Measurements from ENCODE around the gene EYS.

EYS gene

DNA sequence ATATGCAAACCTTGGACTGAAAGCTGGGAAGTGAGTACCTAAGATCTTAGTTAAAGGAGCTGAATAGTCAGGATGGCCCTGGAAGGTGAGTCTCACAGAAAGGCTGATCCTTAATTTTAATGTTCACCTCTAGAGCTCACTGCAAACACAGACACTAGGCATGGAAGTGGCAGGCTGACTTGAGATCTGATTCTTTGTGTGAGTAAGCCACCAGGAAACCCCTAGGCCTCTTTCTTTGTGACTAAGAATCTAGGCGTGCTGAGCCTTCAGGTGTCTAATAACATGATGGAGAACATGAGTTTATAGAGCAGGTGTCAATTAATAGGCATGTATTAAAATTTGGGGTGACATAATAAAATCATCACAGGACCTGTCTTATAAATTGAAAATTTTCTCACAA is 642.2 kb downstream of the EYS start:
- no peak for DNase-seq (ENCODE audit: low read depth)
- no peak overlapping the region for H3K4me3 ChIP-seq (ENCODE audit: low read depth, low read length)
- TF ChIP-seq, protein P1, sequence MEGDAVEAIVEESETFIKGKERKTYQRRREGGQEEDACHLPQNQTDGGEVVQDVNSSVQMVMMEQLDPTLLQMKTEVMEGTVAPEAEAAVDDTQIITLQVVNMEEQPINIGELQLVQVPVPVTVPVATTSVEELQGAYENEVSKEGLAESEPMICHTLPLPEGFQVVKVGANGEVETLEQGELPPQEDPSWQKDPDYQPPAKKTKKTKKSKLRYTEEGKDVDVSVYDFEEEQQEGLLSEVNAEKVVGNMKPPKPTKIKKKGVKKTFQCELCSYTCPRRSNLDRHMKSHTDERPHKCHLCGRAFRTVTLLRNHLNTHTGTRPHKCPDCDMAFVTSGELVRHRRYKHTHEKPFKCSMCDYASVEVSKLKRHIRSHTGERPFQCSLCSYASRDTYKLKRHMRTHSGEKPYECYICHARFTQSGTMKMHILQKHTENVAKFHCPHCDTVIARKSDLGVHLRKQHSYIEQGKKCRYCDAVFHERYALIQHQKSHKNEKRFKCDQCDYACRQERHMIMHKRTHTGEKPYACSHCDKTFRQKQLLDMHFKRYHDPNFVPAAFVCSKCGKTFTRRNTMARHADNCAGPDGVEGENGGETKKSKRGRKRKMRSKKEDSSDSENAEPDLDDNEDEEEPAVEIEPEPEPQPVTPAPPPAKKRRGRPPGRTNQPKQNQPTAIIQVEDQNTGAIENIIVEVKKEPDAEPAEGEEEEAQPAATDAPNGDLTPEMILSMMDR (IDR thresholded peaks at IDR 0.05; ENCODE audit: control insufficient read depth, extremely low read depth, insufficient read depth), result no peak

DNA sequence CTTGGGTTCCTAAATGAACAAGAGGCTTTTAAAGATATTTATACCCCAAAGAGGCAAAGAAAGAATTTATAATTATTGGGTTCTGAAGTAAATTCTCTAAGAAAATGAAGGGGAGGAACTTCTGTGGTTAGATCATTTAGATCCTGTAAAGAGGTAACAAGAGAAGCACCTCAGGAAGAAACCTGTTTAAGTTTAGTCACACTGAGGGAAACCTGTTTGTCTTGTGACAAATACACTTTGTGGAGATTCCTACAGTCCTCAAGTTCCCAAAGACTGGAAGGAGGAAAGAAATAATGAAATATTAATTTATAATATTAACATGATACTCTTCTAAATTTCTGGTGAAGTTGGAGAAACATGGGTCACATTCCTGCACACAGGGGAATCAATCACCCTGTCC is 647.5 kb downstream of the EYS start:
- H3K4me3 ChIP-seq (ENCODE audit: low read depth, low read length), result no peak overlapping the region
- TF ChIP-seq, protein P1 (IDR thresholded peaks at IDR 0.05; ENCODE audit: control insufficient read depth, extremely low read depth, insufficient read depth), result no peak
- no peak for DNase-seq (ENCODE audit: low read depth)

DNA sequence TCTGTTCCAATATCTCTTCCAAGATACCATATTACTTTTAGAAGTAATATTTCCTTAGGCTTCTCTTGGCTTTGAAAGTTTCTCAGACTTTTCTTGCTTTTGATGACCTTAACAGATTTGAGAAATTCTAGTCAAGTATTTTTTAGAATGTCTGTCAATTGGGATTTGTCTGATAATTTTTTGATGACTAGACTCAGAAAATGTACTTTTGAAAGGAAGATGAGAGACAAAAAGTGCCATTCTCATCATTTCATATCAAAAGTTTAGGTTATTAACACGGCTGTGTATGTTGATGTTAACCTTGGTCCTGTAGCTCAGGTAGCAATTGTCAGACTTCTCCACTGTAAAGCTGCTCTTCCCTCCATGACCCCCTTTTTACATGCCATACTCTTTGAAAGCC is 651.5 kb downstream of the EYS start:
- TF ChIP-seq, protein P1 (IDR thresholded peaks at IDR 0.05; ENCODE audit: control insufficient read depth, extremely low read depth, insufficient read depth), result no peak
- no peak overlapping the region for H3K4me3 ChIP-seq (ENCODE audit: low read depth, low read length)
- DNase-seq (ENCODE audit: low read depth), result no peak

DNA sequence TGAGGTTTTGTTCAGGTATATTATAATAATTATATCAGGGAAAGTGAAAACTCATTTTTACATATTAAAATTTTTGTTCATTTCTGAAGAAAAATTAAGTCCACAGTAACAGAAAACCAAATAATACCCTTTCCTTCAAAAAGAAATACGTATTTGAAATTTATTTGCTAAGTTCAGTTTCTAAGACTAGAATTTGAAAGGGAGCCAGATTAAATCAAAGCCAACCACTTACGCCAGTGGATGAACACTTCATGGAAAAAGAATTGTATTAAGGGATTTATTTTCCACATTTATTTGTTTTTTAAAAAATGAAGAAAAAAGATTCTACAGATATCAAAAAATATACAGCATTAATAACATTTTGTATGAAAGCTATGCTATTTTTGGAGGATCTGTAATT is 654.4 kb downstream of the EYS start:
- TF ChIP-seq, protein P1 (IDR thresholded peaks at IDR 0.05; ENCODE audit: control insufficient read depth, extremely low read depth, insufficient read depth), result no peak
- DNase-seq (ENCODE audit: low read depth), result no peak
- H3K4me3 ChIP-seq (ENCODE audit: low read depth, low read length), result no peak overlapping the region

DNA sequence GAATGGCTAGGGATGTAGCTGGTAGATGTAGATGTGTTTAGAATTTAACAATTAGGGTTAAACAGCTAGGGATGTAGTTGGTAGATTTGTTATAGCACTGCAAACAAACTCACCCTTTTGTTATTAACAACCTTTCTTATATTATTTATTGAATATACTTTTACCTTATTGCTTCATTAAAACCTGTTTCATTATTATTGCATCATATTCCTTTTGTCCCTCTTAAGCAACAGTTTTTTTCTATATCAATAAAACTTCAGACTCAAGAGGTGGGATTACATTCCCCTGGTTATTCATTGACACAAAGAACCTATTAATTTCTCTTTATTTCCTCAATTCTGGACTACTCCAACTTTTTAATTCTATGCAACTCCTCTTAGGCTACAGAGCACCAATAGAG is 661.2 kb downstream of the EYS start:
- no peak overlapping the region for H3K4me3 ChIP-seq (ENCODE audit: low read depth, low read length)
- TF ChIP-seq, protein P1 (IDR thresholded peaks at IDR 0.05; ENCODE audit: control insufficient read depth, extremely low read depth, insufficient read depth), result no peak
- no peak for DNase-seq (ENCODE audit: low read depth)

DNA sequence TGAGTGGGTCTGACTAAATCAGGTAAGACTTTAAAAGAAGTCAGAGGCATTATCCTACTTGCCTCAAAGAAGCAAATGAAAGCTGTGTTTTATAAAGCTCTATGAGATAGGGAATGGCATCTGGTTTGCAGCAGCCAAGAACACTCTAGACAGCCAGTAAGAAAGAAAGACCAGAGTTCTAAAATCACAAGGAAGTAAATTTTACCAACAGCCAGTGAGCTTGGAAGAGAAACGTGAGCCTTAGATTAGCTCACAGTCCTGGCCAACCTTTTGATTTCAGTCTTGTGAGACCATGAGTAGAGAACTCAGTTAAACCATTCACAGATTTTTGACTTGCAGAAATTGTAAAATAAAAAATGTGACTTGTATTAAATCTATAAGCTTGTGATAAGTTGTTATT is 693.0 kb downstream of the EYS start:
- H3K4me3 ChIP-seq (ENCODE audit: low read depth, low read length), result no peak overlapping the region
- no peak for DNase-seq (ENCODE audit: low read depth)
- TF ChIP-seq, protein P1 (IDR thresholded peaks at IDR 0.05; ENCODE audit: control insufficient read depth, extremely low read depth, insufficient read depth), result no peak

DNA sequence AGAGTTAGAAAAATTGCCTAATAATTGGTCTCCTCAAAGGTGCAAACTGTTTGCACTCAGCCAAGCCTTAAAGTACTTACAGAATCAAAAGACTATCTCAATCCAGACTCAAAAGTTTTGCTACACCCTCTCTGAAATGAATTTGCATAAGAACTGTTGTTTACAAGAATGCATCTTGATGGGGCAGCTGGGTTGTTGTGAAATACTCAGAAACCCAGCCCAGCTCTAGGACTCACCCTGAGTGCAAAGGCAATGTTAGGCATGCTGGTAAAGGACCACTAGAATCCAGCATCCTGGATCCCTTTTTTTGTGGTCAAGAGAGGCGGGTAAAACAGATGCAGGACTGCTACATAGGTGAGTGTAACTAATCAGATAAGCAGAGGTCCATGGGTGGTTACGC is 700.2 kb downstream of the EYS start:
- DNase-seq (ENCODE audit: low read depth), result no peak
- TF ChIP-seq, protein P1 (IDR thresholded peaks at IDR 0.05; ENCODE audit: control insufficient read depth, extremely low read depth, insufficient read depth), result no peak
- no peak overlapping the region for H3K4me3 ChIP-seq (ENCODE audit: low read depth, low read length)

Data from LNCaP clone FGC (cell line).